22Rv1 (cell line): ENCODE data around the gene CPA2.

Experiments used
- H3K27ac ChIP-seq: fragments of 450-650 bp; 2 replicates; pipeline ENCODE4 v1.5.1; 2017
- ZFX ChIP-seq: fragments of 450-650 bp; IDR thresholded peaks from 2 replicates; pipeline ENCODE4 v1.6.1; 2017; ENCODE audit warnings: antibody characterized with exemption, borderline replicate concordance
- TF ChIP-seq, protein P1 (sequence below): fragments of 450-650 bp; IDR thresholded peaks from 2 replicates; pipeline ENCODE4 v1.5.1; 2017; ENCODE audit warnings: mild to moderate bottlenecking

Gene CPA2

GRCh38 chr7:130297628-130298543, 31.2 kb downstream of the CPA2 start:
- H3K27ac ChIP-seq: no peak overlapping the region
- TF ChIP-seq, protein P1, sequence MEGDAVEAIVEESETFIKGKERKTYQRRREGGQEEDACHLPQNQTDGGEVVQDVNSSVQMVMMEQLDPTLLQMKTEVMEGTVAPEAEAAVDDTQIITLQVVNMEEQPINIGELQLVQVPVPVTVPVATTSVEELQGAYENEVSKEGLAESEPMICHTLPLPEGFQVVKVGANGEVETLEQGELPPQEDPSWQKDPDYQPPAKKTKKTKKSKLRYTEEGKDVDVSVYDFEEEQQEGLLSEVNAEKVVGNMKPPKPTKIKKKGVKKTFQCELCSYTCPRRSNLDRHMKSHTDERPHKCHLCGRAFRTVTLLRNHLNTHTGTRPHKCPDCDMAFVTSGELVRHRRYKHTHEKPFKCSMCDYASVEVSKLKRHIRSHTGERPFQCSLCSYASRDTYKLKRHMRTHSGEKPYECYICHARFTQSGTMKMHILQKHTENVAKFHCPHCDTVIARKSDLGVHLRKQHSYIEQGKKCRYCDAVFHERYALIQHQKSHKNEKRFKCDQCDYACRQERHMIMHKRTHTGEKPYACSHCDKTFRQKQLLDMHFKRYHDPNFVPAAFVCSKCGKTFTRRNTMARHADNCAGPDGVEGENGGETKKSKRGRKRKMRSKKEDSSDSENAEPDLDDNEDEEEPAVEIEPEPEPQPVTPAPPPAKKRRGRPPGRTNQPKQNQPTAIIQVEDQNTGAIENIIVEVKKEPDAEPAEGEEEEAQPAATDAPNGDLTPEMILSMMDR: no peak
- TF ChIP-seq ZFX: no peak

DNA sequence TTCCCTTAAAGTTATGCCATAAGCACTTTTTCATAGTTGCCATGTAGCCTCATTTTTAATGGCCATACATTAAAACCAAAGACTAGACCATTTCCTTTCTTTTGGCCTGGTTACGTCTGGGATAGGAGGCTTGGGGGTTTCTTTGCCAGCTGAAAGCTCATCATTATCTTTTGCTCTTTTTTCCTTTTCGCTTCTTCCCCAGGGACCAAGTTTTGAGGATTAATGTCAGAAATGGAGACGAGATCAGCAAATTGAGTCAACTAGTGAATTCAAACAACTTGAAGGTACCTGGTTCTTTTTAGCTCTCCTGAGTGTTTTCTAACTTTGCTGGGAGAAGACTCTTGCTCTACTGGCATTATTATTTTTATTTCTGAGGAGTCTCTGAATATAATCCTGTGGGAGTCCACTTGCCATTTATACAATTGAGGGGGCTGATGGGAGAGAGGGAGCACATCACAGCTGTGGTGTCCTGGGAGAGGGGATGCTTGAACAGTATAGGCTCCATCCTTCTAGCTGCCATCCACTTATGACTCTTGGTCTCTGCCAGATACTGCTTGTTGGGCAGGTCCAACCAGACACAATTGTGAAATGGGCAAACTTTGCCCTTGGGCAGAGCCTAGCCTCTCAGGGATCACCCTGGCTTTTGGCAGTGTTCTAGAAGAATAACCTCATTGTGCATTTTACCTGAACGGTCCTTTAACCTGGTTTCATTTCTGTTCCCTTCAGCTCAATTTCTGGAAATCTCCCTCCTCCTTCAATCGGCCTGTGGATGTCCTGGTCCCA, 32.1 kb downstream of the CPA2 start:
- no peak for TF ChIP-seq ZFX
- TF ChIP-seq, protein P1: no peak
- no peak overlapping the region for H3K27ac ChIP-seq

DNA sequence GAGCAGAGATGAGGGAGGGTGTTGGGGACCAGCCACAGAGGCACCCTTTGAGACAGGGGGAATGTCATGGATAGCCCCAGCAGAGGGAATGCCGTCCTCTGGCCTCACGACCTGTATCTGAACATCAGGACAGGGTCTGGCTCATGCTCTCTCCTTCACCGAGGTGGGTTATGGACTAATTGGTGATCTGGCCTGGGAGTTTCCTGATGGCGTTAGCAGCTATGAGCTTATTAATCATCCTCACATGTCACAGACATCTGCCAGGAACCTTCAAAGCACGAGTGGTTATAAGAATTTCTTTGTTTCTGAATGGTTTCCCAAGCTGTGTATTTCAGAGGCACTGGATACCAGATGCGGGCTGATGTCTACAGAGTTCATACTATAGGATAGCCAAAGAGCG, 33.2 kb downstream of the CPA2 start:
- TF ChIP-seq ZFX: no peak
- TF ChIP-seq, protein P1: no peak
- H3K27ac ChIP-seq: no peak overlapping the region

- no peak overlapping the region for H3K27ac ChIP-seq
- TF ChIP-seq, protein P1: no peak
- TF ChIP-seq ZFX: no peak
Observed at GRCh38 chr7:130301501-130302020, 34.9 kb downstream of the CPA2 start.

DNA sequence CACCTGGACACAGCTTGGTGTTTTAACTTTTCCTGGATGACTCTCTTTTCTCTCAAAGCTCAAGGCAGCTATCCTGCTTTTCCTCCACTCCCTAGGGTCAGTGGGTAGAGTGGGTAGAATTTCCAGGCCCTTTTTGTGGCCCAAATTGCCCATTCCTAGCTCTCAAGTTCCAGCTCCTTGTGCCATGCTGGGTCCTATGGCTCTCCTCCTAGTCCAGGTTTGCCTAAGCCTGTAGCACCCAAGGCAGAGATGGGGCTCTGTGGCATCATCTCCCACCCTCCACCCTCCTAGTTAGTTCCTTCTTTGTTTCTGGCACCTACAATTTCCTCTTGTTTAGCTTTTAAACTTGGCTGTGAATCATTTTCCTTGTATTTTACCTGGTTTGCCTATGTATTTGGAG, 36.0 kb downstream of the CPA2 start:
- TF ChIP-seq, protein P1: no peak
- no peak for TF ChIP-seq ZFX
- H3K27ac ChIP-seq: no peak overlapping the region

- H3K27ac ChIP-seq: no peak overlapping the region
- TF ChIP-seq ZFX: no peak
- TF ChIP-seq, protein P1: no peak
Observed at GRCh38 chr7:130303127-130303526, 36.5 kb downstream of the CPA2 start.
